ENCODE data around the gene UBE2E1. TPM values are rescaled to one million over a fixed set of nuclear protein-coding genes. Genes with fewer than 3 reads are reported as not detected.

Gene UBE2E1
- total RNA-seq, 4 donors from 2014 or later, result 32.6 to 62.5 (median 55.9) TPM

GRCh38 chr3:23882487-23882918 is 76.7 kb downstream of the UBE2E1 start:
- DNase-seq (ENCODE audit: low spot score in 2 of 2), result no peak
- WGBS, 2 donors, result 93 to 97% methylated on average over 22 to 26 of the region's 28 CpGs
- intact Hi-C loops (cut with DNase I; ENCODE audit: low total_unique reads), result no loop called here

GRCh38 chr3:23884481-23884880 is 78.7 kb downstream of the UBE2E1 start:
- 89 to 92% methylated on average over 2 of the region's 2 CpGs for WGBS, 2 donors
- no peak for TF ChIP-seq CTCF (IDR thresholded peaks at IDR 0.05)
- TF ChIP-seq POLR2A (IDR thresholded peaks at IDR 0.05), result no peak
- intact Hi-C loops (cut with DNase I; ENCODE audit: low total_unique reads), result no loop called here
- no peak overlapping the region for H3K4me3 ChIP-seq (ENCODE audit: low read depth, poor library complexity, severe bottlenecking)
- DNase-seq (ENCODE audit: low spot score in 2 of 2), result no peak

More at GRCh38 chr3:23882487-23882918, 76.7 kb downstream of the UBE2E1 start:
- no peak for TF ChIP-seq POLR2A (IDR thresholded peaks at IDR 0.05)
- no peak for TF ChIP-seq CTCF (IDR thresholded peaks at IDR 0.05)
- H3K4me3 ChIP-seq (ENCODE audit: low read depth, poor library complexity, severe bottlenecking), result no peak overlapping the region

- 81 to 86% methylated on average over 6 of the region's 6 CpGs for WGBS, 2 donors
- no peak for DNase-seq (ENCODE audit: low spot score in 2 of 2)
- intact Hi-C loops (cut with DNase I; ENCODE audit: low total_unique reads), result no loop called here
- no peak for TF ChIP-seq CTCF (IDR thresholded peaks at IDR 0.05)
- TF ChIP-seq POLR2A (IDR thresholded peaks at IDR 0.05), result no peak
- H3K4me3 ChIP-seq (ENCODE audit: low read depth, poor library complexity, severe bottlenecking), result no peak overlapping the region
Measured at GRCh38 chr3:23885210-23885609, 79.5 kb downstream of the UBE2E1 start.

- TF ChIP-seq CTCF (IDR thresholded peaks at IDR 0.05), result no peak
- no peak for TF ChIP-seq POLR2A (IDR thresholded peaks at IDR 0.05)
- DNase-seq (ENCODE audit: low spot score in 2 of 2), result no peak
- no peak overlapping the region for H3K4me3 ChIP-seq (ENCODE audit: low read depth, poor library complexity, severe bottlenecking)
- intact Hi-C loops (cut with DNase I; ENCODE audit: low total_unique reads), result no loop called here
- WGBS, 2 donors, result 93 to 94% methylated on average over 3 of the region's 3 CpGs
Measured at GRCh38 chr3:23886311-23886710, 80.6 kb downstream of the UBE2E1 start.

GRCh38 chr3:23888617-23889228 is 83.0 kb downstream of the UBE2E1 start:
- TF ChIP-seq CTCF (IDR thresholded peaks at IDR 0.05) (peak in 1 of 3 donors; percentile 35), POLR2A (IDR thresholded peaks at IDR 0.05) (no peak)
- WGBS, 2 donors, result 46 to 48% methylated on average over 3 of the region's 3 CpGs
- H3K4me3 ChIP-seq (ENCODE audit: low read depth, poor library complexity, severe bottlenecking), result no peak overlapping the region
- intact Hi-C loops (cut with DNase I; ENCODE audit: low total_unique reads), result no loop called here
- no peak for DNase-seq (ENCODE audit: low spot score in 2 of 2)

- intact Hi-C loops (cut with DNase I; ENCODE audit: low total_unique reads), result no loop called here
- no peak for DNase-seq (ENCODE audit: low spot score in 2 of 2)
- no peak for TF ChIP-seq POLR2A (IDR thresholded peaks at IDR 0.05)
- TF ChIP-seq CTCF (IDR thresholded peaks at IDR 0.05), result no peak
- no peak overlapping the region for H3K4me3 ChIP-seq (ENCODE audit: low read depth, poor library complexity, severe bottlenecking)
- whole genome bisulfite sequencing, 2 donors, result 48 to 49% methylated on average over 2 of the region's 2 CpGs
Measured at GRCh38 chr3:23889386-23889785, 83.6 kb downstream of the UBE2E1 start.
